ENCODE measurements around the gene TCIRG1.

The TCIRG1 gene

GRCh38 chr11:68036141-68036716, 2.6 kb upstream of the TCIRG1 start:
- DNase-seq (ENCODE audit: low spot score) (no peak), ATAC-seq (ENCODE audit: low read depth) (no peak)
- no peaks in the 10 kb centered on the region for H3K9me3 ChIP-seq (ENCODE audit: severe bottlenecking)
- peaks cover 24% of the 10 kb centered on the region for H3K36me3 ChIP-seq (ENCODE audit: low read depth)
- no peak overlapping the region for H3K27ac ChIP-seq (ENCODE audit: poor library complexity, severe bottlenecking)
- peaks cover 8% of the 10 kb centered on the region for H3K4me1 ChIP-seq (ENCODE audit: insufficient read depth, poor library complexity, severe bottlenecking)
- H3K27me3 ChIP-seq (ENCODE audit: insufficient read depth, poor library complexity, severe bottlenecking): no peaks in the 10 kb centered on the region
- no peak overlapping the region for H3K4me3 ChIP-seq (ENCODE audit: severe bottlenecking)
- TF ChIP-seq CTCF (IDR thresholded peaks at IDR 0.05; ENCODE audit: poor library complexity, severe bottlenecking): no peak

GRCh38 chr11:68036717-68037239, 2.0 kb upstream of the TCIRG1 start:
- Histone ChIP-seq H3K27ac (ENCODE audit: poor library complexity, severe bottlenecking) (no peak overlapping the region), H3K4me3 (ENCODE audit: severe bottlenecking) (no peak overlapping the region), H3K4me1 (ENCODE audit: insufficient read depth, poor library complexity, severe bottlenecking) (peaks cover 4% of the 10 kb centered on the region), H3K9me3 (ENCODE audit: severe bottlenecking) (no peaks in the 10 kb centered on the region), H3K36me3 (ENCODE audit: low read depth) (peaks cover 24% of the 10 kb centered on the region), H3K27me3 (ENCODE audit: insufficient read depth, poor library complexity, severe bottlenecking) (no peaks in the 10 kb centered on the region)
- DNase-seq (ENCODE audit: low spot score) (no peak), ATAC-seq (ENCODE audit: low read depth) (no peak)
- TF ChIP-seq CTCF (IDR thresholded peaks at IDR 0.05; ENCODE audit: poor library complexity, severe bottlenecking): no peak

- Histone ChIP-seq H3K36me3 (ENCODE audit: low read depth) (peaks cover 19% of the 10 kb centered on the region), H3K27ac (ENCODE audit: poor library complexity, severe bottlenecking) (peak overlapping the region; percentile 67), H3K4me3 (ENCODE audit: severe bottlenecking) (no peak overlapping the region), H3K9me3 (ENCODE audit: severe bottlenecking) (no peaks in the 10 kb centered on the region), H3K27me3 (ENCODE audit: insufficient read depth, poor library complexity, severe bottlenecking) (no peaks in the 10 kb centered on the region), H3K4me1 (ENCODE audit: insufficient read depth, poor library complexity, severe bottlenecking) (peaks cover 4% of the 10 kb centered on the region)
- TF ChIP-seq CTCF (IDR thresholded peaks at IDR 0.05; ENCODE audit: poor library complexity, severe bottlenecking): no peak
- no peak for ATAC-seq (ENCODE audit: low read depth)
- DNase-seq (ENCODE audit: low spot score): no peak
Observed at GRCh38 chr11:68037411-68038225, 1.2 kb upstream of the TCIRG1 start.

GRCh38 chr11:68038226-68038717, 553 bp upstream of the TCIRG1 start:
- Histone ChIP-seq H3K27me3 (ENCODE audit: insufficient read depth, poor library complexity, severe bottlenecking) (no peaks in the 10 kb centered on the region), H3K36me3 (ENCODE audit: low read depth) (peaks cover 19% of the 10 kb centered on the region), H3K4me1 (ENCODE audit: insufficient read depth, poor library complexity, severe bottlenecking) (peaks cover 4% of the 10 kb centered on the region), H3K9me3 (ENCODE audit: severe bottlenecking) (no peaks in the 10 kb centered on the region), H3K4me3 (ENCODE audit: severe bottlenecking) (peak overlapping the region; percentile 48), H3K27ac (ENCODE audit: poor library complexity, severe bottlenecking) (peak overlapping the region; percentile 67)
- no peak for DNase-seq (ENCODE audit: low spot score)
- TF ChIP-seq CTCF (IDR thresholded peaks at IDR 0.05; ENCODE audit: poor library complexity, severe bottlenecking): no peak
- ATAC-seq (ENCODE audit: low read depth): peak; percentile 3; the same call in 2 of the 3 replicates
